Activated CD4-positive, CD25-positive, alpha-beta regulatory T cell treated with anti-CD3 and anti-CD28 coated beads, Interleukin-2, amount 50 U/mL, for 72 hours (primary cell): ENCODE data around the gene HEMK1.

ENCODE experiments used
- DNase-seq: peaks from one replicate; pipeline ENCODE4 v3.0.0; 2021

Gene HEMK1, protein sequence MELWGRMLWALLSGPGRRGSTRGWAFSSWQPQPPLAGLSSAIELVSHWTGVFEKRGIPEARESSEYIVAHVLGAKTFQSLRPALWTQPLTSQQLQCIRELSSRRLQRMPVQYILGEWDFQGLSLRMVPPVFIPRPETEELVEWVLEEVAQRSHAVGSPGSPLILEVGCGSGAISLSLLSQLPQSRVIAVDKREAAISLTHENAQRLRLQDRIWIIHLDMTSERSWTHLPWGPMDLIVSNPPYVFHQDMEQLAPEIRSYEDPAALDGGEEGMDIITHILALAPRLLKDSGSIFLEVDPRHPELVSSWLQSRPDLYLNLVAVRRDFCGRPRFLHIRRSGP

DNA sequence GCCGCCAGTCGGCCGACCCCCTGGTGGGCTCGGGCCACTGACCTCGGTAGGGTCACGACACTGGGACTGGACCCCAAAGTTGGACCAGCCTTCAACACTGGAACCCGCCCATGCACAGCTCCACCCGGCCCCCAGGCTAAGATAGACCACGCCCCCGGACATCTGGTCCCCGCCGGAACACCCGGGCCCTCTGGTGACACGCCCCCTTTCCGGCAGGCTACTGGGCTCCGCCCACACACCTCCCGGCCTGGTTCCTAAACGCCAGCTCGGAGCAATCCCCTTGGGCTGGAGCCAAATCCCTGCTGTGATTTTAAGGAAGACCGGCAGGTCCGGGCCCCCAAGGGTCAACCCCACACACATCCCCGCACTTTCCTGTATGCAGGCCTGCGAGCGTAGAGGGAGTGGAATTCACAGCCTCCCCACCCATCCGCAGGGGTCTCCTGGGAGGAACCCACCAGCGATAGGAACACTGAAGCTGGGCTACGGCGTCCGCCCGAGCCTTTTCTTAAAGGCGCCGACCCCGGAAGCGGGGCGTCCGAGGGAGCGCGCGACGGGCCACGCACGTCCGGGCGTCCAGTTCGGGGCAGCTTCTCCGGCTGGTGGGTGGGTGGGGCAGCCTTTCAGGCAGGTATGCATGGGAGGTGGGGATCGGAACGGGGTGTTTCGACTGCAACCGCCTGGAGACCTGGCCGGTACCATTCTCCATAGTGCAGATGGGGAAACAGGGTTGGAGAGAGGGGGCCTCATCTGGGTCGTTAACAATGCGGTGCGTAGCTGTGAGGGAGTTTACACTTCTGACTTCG is at the start of gene HEMK1:
HEMK1 (plus strand) TSS at position 576 of the 803 bp plus-strand sequence. CDS start 1,583 bp downstream, outside the sequence.
- peak; percentile 92 for DNase-seq

DNA sequence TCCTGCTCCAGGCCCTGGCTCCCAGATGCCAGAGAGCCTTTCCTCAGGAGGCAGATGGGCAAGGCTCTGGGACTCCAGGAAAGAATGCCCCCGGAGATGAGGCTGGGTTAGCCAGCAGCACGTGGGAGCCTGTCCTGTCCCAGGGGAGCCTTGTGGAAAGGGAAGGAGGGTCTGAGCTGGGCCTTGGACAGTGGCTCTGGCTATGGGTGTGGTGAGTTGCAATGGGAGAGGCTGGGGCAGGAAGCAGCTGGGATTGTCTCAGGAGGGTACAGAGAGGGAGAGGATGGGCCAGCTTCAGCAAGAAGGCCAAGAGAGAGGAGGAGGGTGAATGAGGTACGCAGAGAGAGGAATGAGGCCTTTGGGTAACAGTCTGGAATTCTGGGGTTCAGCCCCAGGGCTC is 48.5 kb upstream of the HEMK1 start:
- DNase-seq: no peak

DNA sequence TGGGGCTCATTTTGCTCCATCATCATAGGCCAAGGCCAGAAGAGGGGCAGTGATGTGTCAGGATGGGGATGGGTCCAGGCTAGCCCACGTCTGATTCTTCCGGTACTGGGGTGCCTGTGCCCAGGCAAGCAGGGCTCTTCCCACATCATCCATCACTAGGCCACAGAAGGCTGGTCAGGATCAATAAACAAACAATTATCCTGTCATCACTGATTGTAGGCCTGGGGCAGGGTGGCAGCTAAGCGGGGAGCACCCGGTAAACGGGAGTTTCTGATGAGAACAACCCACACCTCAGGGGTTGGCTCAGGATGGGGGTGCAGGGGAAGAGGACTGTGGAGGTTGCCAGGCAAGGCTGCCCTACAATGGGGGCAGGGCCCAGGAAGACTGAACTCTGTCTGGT is 47.8 kb upstream of the HEMK1 start:
- no peak for DNase-seq

DNA sequence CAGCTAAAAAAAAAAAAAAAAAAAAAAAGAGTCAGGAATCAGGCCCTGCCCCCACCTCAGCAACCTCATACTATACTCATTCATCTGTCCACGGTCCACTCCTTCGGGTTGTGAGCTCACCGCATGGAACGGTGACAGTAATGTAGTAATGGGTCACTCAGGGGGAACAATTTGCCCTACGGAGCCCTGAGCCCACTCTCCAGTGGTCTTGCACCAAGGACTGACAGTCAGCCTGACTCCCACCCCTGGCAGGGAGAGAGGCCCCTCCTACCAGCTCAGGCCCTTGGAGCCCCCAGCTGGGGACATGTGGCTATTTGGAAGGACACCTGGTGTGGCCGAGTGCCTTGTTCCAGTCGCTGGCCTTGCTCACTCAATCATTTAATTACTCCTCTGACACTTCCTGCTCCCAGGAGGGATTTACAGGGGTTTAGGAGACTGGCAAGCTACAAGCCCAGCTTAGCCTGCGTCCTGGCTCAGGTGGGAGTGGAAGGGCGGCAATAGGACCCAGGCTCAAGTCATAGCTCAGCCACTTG is 46.0 kb upstream of the HEMK1 start:
- DNase-seq: no peak

DNA sequence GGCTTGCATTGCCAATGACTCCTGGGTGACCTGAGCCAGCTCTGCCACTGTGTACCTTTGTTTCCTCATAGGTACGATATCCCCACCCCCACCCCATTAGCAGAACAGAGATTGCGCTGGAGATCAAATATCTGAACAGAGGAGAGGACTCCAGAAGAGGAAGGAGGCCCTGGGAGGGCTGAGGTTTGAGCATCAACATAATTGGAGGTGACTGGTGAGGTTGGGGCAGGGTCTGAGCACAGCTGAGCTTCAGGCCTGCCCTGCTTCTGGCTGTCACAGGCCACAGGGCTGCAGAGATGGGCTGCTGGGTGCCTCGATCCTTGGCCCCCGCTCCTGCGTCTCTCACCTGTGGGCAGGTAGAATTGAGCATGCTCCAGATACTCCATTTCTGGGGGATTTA is 44.6 kb upstream of the HEMK1 start:
- no peak for DNase-seq

DNA sequence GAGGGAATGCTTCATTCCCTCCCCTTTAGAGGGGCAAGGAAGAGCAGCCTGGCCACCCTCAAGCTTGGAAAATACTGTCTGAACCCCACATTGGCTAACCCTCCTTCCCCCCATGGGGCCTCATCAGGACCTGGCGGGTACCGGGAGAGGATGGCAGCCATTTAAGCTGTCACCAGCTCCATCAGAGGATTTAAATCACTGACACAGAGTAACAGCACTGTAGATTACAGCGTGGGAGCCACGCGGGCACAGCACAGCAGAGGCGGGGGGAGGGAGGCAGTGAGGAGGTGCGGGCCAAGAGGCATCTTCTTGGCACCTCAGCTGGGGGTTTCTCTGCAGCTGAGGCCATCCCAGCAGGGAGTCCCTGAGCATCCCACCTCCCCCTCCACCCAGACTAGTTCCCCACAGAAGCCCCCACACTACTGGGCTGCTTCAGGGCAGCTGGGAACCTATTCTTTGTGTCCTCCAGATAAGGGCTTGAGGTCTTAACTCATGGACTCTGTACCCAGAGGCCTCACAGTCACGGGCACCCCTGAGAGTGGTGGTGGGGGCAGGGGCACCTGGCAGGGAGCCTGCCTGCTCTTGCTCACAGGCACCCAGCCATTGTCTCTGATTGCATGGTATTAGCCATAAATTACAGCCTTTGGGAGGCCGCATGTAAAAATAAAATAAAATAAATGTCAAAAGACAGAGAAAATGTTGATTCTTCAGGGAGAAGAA is 44.0 kb upstream of the HEMK1 start:
- no peak for DNase-seq

DNA sequence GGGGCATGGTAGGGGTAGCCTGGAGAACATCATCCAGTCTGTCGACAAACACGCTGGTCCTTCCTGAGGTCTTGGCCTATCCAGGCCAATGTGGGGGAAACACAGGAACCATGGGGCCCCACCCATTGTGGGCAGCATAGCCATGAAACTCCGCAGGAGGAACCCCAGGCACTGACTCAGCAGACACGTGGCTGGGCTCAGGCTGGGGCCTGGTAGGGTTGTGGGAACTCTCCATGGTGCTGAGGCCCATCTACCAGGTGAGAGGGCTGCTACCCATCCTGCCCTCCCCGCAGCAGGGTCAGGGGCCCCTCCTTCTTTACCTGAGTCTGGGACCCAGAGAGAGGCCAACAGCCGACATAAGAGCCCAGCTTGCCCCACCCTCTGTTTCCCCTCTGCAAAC is 43.3 kb upstream of the HEMK1 start:
- peak; percentile 50 for DNase-seq

DNA sequence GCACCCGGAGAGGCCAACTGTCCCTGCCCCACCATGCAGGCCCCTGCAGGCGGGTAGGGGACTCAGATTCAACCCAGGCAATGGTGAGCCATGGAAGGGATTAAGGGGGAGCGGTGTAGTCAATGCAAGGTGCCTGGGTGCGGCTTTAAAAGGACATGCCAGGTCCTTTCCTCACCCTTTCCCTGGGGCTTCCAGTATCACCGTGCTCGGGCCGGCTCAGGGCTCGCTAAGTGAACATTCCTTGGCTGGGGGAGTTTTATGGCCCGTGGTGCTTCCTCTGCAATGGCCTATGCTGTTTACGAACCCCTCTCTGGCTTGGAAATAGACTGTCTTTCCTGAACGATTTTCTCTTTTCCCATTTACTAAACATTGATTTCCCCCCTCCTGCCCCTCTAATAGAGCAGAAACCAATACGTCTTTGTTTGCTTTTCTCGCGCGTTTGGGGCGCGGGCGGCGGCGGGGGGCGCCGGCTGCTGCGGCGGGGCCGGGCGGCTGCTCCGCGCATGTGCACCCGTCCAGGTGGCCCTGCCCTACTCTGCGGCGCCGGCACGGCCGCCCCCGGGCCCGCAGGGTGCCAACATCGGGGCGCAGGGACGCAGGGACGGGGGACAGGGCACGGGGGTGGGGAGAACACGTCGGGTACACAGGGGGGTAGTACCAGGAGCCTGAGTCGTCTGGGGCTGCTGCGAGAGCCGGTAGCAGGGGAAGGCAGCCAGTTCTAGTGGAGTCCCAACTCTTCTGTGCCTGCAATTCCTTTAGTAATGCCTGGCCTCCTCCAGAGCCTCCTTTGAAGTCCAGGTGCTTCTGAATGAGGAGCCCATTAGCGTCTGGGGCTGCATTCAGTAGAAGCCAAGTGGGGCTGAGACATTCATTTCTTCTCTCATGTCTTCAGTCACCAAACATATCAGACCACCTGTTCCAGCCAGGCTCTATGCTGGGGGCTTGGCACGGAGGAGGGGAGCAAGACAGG is 39.0 kb upstream of the HEMK1 start:
- no peak for DNase-seq

DNA sequence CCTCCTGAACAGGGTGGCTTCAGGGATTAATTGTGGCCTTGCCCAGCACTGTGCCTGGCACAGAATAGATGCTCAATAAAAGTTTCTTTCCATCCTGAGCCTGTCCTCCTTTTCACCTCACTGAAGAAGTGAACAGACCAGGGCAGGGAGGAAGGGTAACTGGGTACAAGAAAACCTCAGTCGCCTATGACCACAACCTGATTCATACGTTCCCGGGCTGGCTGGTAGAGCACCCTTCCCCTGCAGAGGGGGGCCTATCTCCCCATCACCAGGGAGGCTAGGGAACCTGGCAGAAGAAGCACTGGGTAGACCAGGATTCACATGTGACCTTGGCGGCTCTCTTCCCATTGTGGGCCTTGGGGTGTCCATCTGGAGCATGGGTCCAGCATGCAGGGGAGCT is 38.1 kb upstream of the HEMK1 start:
- no peak for DNase-seq

DNA sequence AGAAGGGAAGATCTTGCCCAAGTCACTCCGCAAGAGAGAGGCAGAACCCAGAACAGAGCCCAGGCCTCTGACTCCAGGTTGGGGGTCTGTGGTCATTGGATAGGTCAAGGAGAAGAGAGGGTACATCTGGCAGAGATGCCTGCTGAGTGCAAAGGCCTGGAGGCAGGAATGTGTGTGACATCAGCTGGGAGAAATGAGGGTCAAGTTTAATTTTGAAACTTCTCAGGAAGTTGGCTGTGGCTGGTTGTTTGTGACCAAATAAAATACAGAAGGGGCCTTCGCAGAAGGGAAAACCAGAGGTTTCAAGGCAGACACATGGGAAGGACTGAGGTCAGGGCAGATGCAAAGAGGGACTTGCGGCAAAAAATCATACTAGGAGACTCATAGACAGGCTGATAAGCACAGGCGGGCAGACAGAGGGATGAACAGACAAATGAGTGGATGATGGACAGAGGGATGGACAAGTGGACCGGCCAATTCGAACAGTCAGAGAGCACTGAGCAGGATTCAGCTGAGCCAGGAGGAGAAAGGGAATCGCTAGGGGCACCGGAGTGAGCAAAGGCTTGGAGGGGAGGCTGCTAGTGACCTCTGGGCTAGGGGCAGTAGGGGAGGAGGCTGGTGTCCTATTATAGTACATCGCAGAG is 37.1 kb upstream of the HEMK1 start:
- no peak for DNase-seq

DNA sequence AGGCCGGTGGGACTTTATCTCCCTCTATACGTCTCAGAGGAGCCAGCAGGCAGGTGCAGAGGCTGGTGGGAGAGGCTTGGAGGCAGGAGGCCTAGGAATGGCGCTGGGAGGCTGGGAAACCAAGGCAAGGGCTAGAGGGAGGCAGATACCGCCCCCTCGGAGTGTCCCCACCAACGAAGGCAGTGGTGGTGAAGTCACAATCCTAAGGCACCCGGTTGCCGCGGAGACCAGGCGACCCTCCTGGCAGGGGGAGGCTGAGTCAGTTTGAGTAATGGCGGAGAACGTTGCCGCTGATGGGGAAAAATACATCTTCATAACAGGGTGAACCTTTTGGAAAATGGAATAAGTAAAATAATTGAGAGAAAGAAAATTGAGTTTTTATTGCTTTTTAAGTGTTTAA is 36.0 kb upstream of the HEMK1 start:
- DNase-seq: no peak

DNA sequence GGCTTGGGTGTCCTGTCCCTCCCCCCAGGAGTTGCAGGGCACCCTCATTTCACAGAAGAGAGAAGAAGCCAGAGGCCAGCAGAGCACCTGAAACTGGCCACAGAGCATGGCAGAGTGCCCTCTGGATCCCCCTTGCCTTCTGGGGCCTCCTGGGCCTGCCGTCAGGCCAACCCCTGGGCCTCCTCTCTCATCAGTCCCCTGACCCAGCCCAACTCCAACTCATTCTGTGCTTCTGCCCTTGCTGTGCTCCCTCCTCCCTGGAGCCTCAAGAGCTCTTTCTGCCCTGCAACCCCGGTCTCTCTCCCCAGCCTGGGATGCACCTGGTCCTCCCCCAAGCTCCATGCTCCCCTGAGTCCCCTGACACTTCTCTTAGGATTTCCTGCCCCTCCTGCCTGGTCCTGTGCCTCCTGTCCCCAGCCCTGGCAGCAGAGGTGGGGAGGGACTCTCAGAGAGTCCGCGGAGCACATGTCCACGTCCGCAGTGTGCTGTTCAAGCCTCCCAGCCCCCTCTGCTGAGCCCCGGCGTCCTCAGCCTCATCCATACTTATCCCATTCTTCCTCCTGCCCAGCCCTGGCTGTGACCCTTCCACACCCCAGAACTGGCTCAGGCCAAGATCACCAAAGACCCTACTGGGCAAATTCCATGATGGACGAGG is 35.4 kb upstream of the HEMK1 start:
- no peak for DNase-seq

DNA sequence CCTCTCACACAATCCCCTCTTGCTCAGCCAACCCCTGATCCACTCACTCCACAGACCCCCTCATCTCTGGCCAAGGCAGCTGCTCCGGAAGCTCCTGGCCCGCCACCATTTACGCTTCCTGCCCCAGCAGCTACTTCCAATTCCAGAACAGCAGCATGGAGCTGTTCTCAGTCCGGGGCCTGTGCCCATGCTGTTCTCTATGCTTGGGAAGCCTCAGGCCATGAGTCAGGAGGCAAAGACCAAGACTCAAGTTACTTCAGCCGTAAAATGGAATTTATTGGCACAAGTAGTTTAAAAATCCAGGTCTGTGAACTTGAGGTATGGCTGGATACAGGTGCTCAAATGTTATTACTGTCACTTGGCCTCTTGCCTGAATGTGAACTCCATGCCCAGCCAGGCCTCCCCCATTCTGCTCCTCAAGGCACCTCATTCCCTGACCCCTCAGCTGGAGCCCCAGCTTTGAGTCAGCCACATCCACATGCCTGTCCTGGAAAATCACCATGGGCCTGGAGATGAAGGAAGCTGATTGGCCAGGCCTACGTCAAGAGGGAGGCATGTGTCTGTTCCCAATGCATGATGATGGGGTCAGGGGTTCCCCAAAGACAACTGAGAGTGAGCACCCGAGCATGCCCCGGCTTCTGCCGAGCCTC is 34.5 kb upstream of the HEMK1 start:
- no peak for DNase-seq

DNA sequence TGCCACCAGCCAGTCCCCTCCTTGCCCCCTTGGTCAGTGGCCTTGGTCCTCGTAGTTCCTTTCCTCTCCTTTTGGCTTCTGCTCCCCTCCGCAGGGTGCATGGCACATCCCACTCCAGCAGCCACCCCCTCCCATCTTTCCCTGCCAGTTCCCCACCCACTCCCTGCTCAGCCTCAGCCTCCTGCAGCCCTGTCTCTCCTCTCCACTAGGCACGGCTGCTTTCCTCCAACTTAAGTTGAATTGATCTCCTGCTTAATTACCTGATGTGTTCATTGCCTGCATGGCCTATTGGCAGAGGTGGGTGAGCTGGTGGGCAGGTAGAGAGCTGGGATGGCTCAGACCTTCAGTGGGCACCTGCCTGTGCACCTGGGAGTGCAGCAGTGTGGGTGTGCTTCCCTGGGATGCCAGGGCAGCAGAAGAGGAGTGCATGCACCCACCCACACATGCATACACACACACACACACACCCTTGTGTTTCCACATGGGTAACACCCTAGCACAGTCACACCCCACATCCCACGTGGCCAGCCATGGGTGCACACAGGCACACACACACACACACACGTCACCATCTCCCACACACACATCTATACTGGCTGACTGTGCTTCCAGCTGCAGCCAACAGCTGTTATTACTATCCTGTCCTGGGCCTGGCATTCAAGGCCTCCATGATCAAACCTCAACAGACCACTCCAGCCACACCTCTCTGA is 32.7 kb upstream of the HEMK1 start:
- no peak for DNase-seq

DNA sequence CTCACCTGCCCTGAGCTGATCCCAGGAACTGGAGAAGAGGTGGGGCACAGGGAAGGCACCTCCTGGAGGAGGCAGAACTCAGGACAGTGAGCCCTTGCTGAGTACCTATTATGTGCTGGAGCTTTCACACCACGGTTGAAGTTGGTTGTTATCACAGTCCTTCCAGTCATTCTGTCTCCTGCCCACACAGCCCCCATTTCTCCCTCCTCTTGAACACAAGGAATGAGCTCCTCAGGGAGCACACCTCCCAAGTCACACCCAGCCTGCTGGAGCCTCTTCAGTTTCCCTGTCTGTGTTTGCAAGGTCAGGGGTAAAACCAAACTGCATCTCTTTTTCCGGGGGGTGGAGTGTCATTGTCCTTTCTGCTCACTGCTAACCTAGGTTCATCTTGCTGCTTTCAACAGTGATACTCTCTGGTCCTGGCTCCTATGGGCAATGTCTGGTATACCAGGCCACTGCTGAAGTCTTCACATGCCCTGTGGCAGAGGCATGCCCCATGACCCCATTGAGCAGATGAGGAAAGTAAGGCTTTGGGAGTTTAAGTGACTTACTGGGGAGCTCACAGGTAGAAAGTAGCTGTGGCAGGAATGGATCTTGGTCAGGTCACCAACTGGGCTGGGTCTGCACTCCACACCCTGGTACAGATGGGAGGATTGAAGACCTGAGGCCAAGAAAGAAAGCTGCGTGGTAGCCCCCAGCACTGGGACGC is 31.7 kb upstream of the HEMK1 start:
- DNase-seq: no peak

DNA sequence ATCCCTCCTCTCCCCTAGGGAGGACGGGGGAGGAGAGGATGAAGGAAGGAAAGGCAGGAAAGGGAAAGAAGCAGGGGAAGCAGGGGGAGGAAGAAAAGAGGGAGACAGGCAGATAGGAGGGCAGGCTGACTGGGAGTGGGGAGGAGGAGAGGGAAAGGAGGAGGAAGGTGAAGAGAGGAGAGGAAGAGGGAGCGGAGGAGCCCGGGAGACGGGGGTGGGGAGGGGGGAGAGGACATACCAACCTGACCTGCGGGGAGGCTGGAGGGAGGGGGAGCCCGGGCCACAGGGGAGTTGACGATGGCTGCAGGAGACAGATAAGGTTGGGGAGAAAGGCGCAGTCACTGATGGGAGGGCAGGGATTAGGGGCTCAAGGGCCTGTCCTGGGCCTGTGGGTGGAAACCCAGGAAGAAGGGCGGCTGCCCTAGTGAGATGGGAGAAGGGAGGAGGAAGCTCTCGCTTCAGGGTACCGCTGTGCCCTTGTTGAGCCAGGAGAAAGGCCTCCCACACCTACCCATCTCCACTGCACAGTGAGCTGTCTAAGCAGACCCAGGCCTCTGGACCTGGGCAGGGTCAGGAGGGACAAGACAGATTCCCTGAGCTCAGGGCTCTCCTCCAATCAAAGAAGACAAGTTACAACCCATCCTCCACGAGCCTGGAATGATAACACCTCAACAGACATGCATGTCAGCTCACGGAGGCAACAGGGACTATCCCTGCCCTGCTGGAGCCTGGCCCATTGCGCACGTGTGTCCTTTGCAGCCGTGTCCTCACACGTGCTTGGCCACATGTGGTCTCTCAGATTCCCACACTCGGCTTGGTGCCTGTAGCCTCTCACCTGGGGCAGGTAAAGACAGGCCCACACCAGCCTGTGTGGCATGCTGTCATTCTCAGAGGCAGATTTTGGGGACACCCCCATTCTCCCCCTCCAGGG is 29.7 kb upstream of the HEMK1 start:
- DNase-seq: no peak

DNA sequence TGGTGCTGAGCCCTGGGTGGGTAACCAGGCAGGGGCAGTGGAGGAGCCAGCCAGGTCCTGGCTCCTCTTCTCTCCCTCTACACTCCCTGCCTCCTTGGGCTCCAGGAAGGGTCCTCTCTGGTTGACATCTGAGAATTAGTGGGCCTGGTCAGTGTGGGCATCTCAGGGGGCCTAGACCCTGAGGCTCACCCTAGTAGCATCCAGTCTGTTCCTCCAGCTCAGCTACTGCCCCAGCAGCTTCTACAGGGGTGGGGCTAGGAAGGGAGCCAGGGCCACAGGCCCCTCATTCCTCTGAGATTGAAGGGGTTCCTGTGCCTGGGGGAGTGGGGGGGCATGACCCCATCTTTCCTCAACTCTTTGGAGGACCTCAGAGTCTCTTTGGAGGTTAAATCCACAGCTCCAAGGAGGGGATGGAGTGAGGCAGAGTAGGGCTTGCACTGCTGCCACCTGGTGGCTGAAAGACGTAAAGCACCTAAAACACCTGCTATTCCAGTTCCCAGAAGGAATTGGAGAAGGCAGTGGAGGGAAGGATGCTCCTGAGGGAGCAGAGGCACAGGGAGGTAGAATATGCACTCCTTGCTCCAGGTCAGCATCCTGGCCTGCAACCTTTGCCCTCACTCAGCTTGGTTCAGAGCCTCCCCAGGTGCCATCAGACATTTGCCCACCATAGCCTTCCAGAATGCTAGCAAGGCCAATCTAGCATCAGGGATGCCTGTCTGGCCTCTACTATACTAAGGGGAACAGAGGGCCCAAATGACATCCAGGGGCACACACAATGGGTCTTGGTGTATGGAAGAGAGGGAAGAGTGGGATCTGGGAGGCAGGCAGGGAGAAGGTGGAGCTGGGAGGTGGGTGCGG is 26.9 kb upstream of the HEMK1 start:
- peak; percentile 73 for DNase-seq
